Kidney (tissue), 14 donors: ENCODE measurements around the gene SVBP. TPM values are rescaled to one million over a fixed set of nuclear protein-coding genes. Genes with fewer than 3 reads are reported as not detected.

Experiments used
- DNase-seq, 5 donors: peaks; one replicate each; pipeline ENCODE4 v3.0.0-alpha.2; 2013 to 2020
- FAIRE-seq: peaks from 2 replicates; lab custom pipeline; 2012; peaks lifted over from hg19 to GRCh38; lab: Jason Lieb, UNC
- H3K27ac ChIP-seq, 2 donors: one replicate each; pipeline ENCODE4 v1.7.0; 2013; ENCODE audit warnings: low read depth in 2 of 2, low read length in 2 of 2, inconsistent platforms in 1 of 2
- H3K27me3 ChIP-seq: one replicate; pipeline ENCODE4 v1.7.1; 2013; ENCODE audit warnings: low read length, inconsistent platforms; ENCODE audit not compliant: control insufficient read depth, insufficient read depth
- H3K36me3 ChIP-seq, 3 donors: one replicate each; pipeline versions ENCODE4 v1.7.0 to v1.7.1; 2013; ENCODE audit warnings: low read length in 3 of 3, control low read depth in 1 of 3, inconsistent platforms in 1 of 3; ENCODE audit not compliant: insufficient read depth in 3 of 3, control insufficient read depth in 2 of 3
- H3K4me1 ChIP-seq, 3 donors: one replicate each; pipeline versions ENCODE4 v1.7.0 to v1.7.1; 2013; ENCODE audit warnings: low read length in 3 of 3, inconsistent platforms in 1 of 3, low read depth in 1 of 3; ENCODE audit not compliant: control insufficient read depth in 2 of 3, insufficient read depth in 2 of 3
- H3K4me3 ChIP-seq, 3 donors: one replicate each; pipeline versions ENCODE4 v1.7.0 to v1.8.1; 2013; ENCODE audit warnings: low read length in 3 of 3, control low read depth in 1 of 3, inconsistent platforms in 1 of 3
- H3K9ac ChIP-seq, 3 donors: one replicate each; pipeline versions ENCODE4 v1.7.0 to v1.7.1; 2013; ENCODE audit warnings: low read length in 3 of 3, control low read depth in 1 of 3, inconsistent platforms in 1 of 3
- H3K9me3 ChIP-seq, 3 donors: one replicate each; pipeline versions ENCODE4 v1.7.0 to v1.7.1; 2013; ENCODE audit warnings: low read length in 3 of 3, control low read depth in 1 of 3, inconsistent platforms in 1 of 3; ENCODE audit not compliant: control insufficient read depth in 2 of 3, insufficient read depth in 1 of 3
- intact Hi-C: fragments of 100-400 bp; cut with DNase I; formaldehyde crosslinking; loops from one replicate; pipeline ENCODE4 v1.11.1; 2022
- polyA plus RNA-seq: library from polyadenylated mRNA; stranded (reverse); fragments of 350-450 nt; fragmentation: Illumina TruSeq; extraction: RNeasy Lipid Tissue Mini Kit (QIAGEN cat#74804); gene quantifications from one replicate; pipeline ENCODE4 v1.2.3, GENCODE V29; 2014; ENCODE audit warnings: low read depth, low replicate concordance; ENCODE audit not compliant: insufficient read depth
- total RNA-seq: library from RNA; stranded (reverse); fragmentation: NEBNext Ultra II Directional; extraction: Animal tissue kit (Norgen Biotek cat#: 25700); gene quantifications from one replicate; pipeline ENCODE4 v1.2.1, GENCODE V29; 2021
- TF ChIP-seq, protein P1 (sequence below): IDR thresholded peaks from 3 replicates; pipeline ENCODE4 v1.5.1; 2012; ENCODE audit warnings: mild to moderate bottlenecking, moderate library complexity, borderline replicate concordance; ENCODE audit not compliant: insufficient read depth; ENCODE audit errors: extremely low read depth
- donor health status: control.
- donor health status: control.
- donor health status: control.
- donor health status: control.
- donor health status: control.
- donor health status: DM: yes; HTN: yes; CAD: no.
- donor health status: Normal renal cell carcinoma (clear cell type).

SVBP gene
- total and polyA plus RNA-seq, 2 donors from 2014 or later = 15.5 to 36.8 TPM

DNA sequence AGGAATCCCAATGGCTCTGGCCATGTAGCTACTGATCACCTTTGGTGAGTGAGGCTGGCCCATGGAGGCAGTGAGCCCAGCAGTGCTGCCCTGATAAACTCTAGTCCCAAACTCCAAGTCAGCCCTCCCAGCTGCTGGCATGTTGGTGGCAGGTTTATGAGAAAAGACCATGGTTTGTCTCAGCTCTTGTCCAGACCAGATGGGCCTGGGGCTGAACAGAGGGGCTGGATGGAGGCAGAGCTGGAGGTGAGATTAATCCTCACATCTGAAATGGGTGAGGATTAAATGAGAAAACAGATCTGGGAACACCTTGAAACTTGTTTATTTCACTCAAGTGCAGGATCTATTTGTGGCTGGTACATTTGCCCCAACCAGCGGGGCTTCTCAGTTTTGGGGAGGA lies 29.2 kb downstream of the SVBP start:
- Histone ChIP-seq H3K27ac (no peak overlapping the region), H3K9ac (no peak overlapping the region)
- intact Hi-C loops = no loop called here

DNA sequence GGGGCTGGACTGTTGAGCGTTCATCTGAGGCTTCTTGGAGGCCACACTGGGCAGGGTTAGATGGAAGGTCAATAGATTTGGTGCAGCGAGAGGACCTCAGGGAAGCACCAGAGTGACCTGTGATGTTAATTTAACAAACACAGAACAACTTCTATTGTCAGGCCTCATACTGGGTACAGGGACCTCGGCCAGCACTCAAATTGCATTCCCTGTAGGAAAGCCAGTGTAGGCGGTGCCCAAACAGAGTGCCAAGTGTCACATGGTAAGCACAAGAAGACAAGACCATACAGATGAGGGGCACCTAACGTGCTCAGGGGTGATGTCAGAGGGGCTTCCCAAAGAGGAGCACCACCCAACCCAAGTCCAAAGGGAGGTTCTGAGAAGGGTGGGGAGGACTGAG lies 31.1 kb downstream of the SVBP start:
- no peaks in the 10 kb centered on the region for H3K9me3 ChIP-seq
- H3K4me3 ChIP-seq = no peak overlapping the region
- H3K36me3 ChIP-seq = peaks cover 0 to 3% (median 0%) of the 10 kb centered on the region in 3 donors
- TF ChIP-seq, protein P1, sequence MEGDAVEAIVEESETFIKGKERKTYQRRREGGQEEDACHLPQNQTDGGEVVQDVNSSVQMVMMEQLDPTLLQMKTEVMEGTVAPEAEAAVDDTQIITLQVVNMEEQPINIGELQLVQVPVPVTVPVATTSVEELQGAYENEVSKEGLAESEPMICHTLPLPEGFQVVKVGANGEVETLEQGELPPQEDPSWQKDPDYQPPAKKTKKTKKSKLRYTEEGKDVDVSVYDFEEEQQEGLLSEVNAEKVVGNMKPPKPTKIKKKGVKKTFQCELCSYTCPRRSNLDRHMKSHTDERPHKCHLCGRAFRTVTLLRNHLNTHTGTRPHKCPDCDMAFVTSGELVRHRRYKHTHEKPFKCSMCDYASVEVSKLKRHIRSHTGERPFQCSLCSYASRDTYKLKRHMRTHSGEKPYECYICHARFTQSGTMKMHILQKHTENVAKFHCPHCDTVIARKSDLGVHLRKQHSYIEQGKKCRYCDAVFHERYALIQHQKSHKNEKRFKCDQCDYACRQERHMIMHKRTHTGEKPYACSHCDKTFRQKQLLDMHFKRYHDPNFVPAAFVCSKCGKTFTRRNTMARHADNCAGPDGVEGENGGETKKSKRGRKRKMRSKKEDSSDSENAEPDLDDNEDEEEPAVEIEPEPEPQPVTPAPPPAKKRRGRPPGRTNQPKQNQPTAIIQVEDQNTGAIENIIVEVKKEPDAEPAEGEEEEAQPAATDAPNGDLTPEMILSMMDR = no peak
- DNase-seq (no peak), FAIRE-seq (no peak)
- intact Hi-C loops = no loop called here
- H3K27ac ChIP-seq = no peak overlapping the region
- no peaks in the 10 kb centered on the region for H3K27me3 ChIP-seq
- H3K4me1 ChIP-seq = peaks cover 0 to 8% (median 3%) of the 10 kb centered on the region in 3 donors
- no peak overlapping the region for H3K9ac ChIP-seq

More for the DNA sequence above, 29.2 kb downstream of the SVBP start:
- peaks cover 0 to 8% (median 3%) of the 10 kb centered on the region in 3 donors for H3K4me1 ChIP-seq
- no peak overlapping the region for H3K4me3 ChIP-seq
- DNase-seq (no peak), FAIRE-seq (no peak)
- H3K27me3 ChIP-seq = no peaks in the 10 kb centered on the region
- H3K36me3 ChIP-seq = peaks cover 0 to 1% (median 0%) of the 10 kb centered on the region in 3 donors
- TF ChIP-seq, protein P1 = no peak
- H3K9me3 ChIP-seq = no peaks in the 10 kb centered on the region

DNA sequence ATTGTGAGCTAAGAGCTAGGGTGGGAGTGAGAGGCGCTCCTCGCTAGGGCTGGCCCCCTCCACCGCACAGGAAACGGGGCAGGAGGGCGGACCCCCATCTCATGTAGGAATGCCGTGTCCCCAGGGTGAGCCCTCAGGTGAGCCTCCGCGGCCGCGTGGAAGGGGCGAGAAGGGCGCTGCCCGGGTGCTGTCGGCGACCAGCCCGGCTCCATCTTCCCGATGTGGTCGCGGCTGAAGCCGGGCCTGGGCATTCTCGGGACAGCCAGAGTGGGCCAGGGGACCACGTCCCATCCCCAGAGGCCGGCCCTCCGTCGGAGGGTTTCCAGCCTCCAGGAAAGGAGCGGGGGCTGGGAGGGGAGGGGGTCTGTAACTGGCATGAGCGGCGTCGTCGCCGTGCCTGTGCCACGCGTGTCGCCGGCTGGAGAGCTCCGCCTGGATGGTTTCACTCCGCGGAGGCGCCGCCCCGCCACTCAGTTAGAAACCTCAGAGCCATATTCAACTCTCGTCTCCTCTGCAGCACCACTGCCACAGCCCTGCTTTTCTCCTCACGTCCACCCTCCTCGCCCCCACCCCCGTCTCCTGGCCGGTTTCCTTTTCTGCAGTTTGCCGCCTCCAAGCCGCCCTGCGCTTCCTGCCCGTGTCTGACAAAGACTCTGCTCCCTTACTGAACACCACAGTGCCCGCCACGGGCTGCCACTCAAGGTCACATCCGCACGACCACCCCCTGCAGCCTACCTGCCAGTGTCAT lies 32.1 kb downstream of the SVBP start, which contains the start of gene TMEM269:
TSS of gene TMEM269 (plus strand) at position 46 of the 748 bp plus-strand sequence. CDS start 4,903 bp downstream, outside the sequence.
- intact Hi-C loops = no loop called here
- TF ChIP-seq, protein P1 = no peak
- DNase-seq (peak; percentile 18 to 78 (median 52)), FAIRE-seq (no peak)
- H3K4me1 ChIP-seq = peaks cover 0 to 8% (median 3%) of the 10 kb centered on the region in 3 donors
- peaks cover 0 to 3% (median 0%) of the 10 kb centered on the region in 3 donors for H3K36me3 ChIP-seq
- H3K9ac ChIP-seq = peak within 1 kb of the TSS in 1 of 3 donors; percentile 23
- no peaks in the 10 kb centered on the region for H3K27me3 ChIP-seq
- peak within 1 kb of the TSS; percentile 37 to 55 (median 48) for H3K4me3 ChIP-seq
- H3K9me3 ChIP-seq = no peaks in the 10 kb centered on the region
- H3K27ac ChIP-seq = no peak within 1 kb of the TSS
